HCT116 (cell line): ENCODE data around the gene UQCRQ. TPM values are rescaled to one million over a fixed set of nuclear protein-coding genes. Genes with fewer than 3 reads are reported as not detected.

Source experiments
- ATAC-seq: fragments of 200-7000 bp; cut with Tn5 transposase; 2 replicates; pipeline ENCODE4 v1.9.1; 2020; ENCODE audit warnings: mild to moderate bottlenecking, moderate library complexity
- BruUV-seq: library from RNA; stranded (reverse); fragments of 400-500 nt; replicated peaks from 2 replicates; lab custom pipeline; 2021; lab: Mats Ljungman, UMichigan
- CTCF ChIA-PET: fragments of 300-600 bp; sonication (Branson Sonifier 250); formaldehyde crosslinking; loops from one replicate; lab custom pipeline; 2021; ENCODE audit warnings: antibody characterized with exemption; lab: Charles Lee
- POLR2A ChIA-PET: fragments of 300-600, 350-600 bp; sonication (Branson Sonifier 250); formaldehyde crosslinking; loops from one replicate; lab custom pipeline; 2021; ENCODE audit warnings: antibody characterized with exemption; lab: Charles Lee
- RAD21 ChIA-PET, 2 experiments: fragments of 300-600 bp; sonication (Branson Sonifier 250); formaldehyde crosslinking; loops; one replicate each; lab custom pipeline; 2023; ENCODE audit warnings: low total read pairs in 2 of 2; ENCODE audit not compliant: uncharacterized antibody in 2 of 2, unreplicated experiment in 2 of 2, low non-redundant PET in 1 of 2; lab: Charles Lee
- DNase-seq: peaks from one replicate; pipeline ENCODE4 v3.0.0-alpha.2; 2010; ENCODE audit warnings: low read depth, low spot score
- H2AFZ ChIP-seq: fragments of 200-600 bp; shearing (Covaris generic), sonication (generic); 2 replicates; pipeline ENCODE4 v1.6.1; 2017; ENCODE audit warnings: low read depth, mixed run types, mixed read lengths, antibody characterized with exemption, low read length; ENCODE audit not compliant: poor library complexity, severe bottlenecking
- H3K27ac ChIP-seq: 2 replicates; pipeline ENCODE4 v1.5.1; 2012; ENCODE audit warnings: low read depth, low read length
- H3K27me3 ChIP-seq: fragments of 200-600 bp; sonication (generic); 2 replicates; pipeline ENCODE4 v1.6.1; 2016; ENCODE audit warnings: mixed run types, low read length, mixed read lengths; ENCODE audit not compliant: insufficient read depth
- H3K36me3 ChIP-seq, 2 experiments: fragments of 200-500 bp in 1 of 2; fragments of 200-600 bp in 1 of 2; sonication (Bioruptor generic) in 1 of 2; sonication (generic) in 1 of 2; 2 replicates each; pipeline versions ENCODE4 v1.5.1 to v1.6.1; 2014 to 2016; ENCODE audit warnings: low read length in 2 of 2, inconsistent platforms in 1 of 2, mixed read lengths in 1 of 2, mixed run types in 1 of 2; ENCODE audit not compliant: insufficient read depth in 2 of 2, control insufficient read depth in 1 of 2
- H3K4me1 ChIP-seq, 2 experiments: fragments of 200-600 bp in 1 of 2; sonication (generic) in 1 of 2; 2 replicates each; pipeline versions ENCODE4 v1.5.1 to v1.6.1; 2012 to 2017; ENCODE audit warnings: low read length in 2 of 2, inconsistent platforms in 1 of 2, mild to moderate bottlenecking in 1 of 2, mixed read lengths in 1 of 2, mixed run types in 1 of 2, moderate library complexity in 1 of 2; ENCODE audit not compliant: insufficient read depth in 2 of 2, control insufficient read depth in 1 of 2
- H3K4me2 ChIP-seq: fragments of 200-600 bp; sonication (generic); 2 replicates; pipeline ENCODE4 v1.6.1; 2017; ENCODE audit warnings: mixed run types, low read length, mixed read lengths
- H3K4me3 ChIP-seq, 2 experiments: fragments of 200-600 bp in 1 of 2; sonication (generic) in 1 of 2; replicated peaks in 1 of 2; 2 replicates each; pipeline ENCODE4 v1.5.1; 2011 to 2016; ENCODE audit warnings: low read length in 2 of 2, control low read depth in 1 of 2, low read depth in 1 of 2, mild to moderate bottlenecking in 1 of 2, mixed read lengths in 1 of 2, mixed run types in 1 of 2
- H3K79me2 ChIP-seq: fragments of 200-600 bp; sonication (generic); 2 replicates; pipeline ENCODE4 v1.6.1; 2017; ENCODE audit warnings: mild to moderate bottlenecking, mixed run types, low read length, moderate library complexity, mixed read lengths; ENCODE audit not compliant: insufficient read depth
- H3K9ac ChIP-seq: fragments of 200-600 bp; sonication (generic); 2 replicates; pipeline ENCODE4 v1.6.1; 2016; ENCODE audit warnings: low read length, mixed read lengths
- H3K9me2 ChIP-seq: fragments of 200-600 bp; sonication (generic), shearing (Covaris generic); 2 replicates; pipeline ENCODE4 v1.6.1; 2017; ENCODE audit warnings: mixed run types, mild to moderate bottlenecking, moderate library complexity; ENCODE audit not compliant: insufficient read depth
- H3K9me3 ChIP-seq, 2 experiments: fragments of 200-500 bp in 1 of 2; fragments of 200-600 bp in 1 of 2; sonication (Bioruptor generic) in 1 of 2; sonication (generic) in 1 of 2; 2 replicates each; pipeline ENCODE4 v1.6.1; 2014 to 2017; ENCODE audit warnings: low read length in 2 of 2, mixed read lengths in 2 of 2, inconsistent platforms in 1 of 2, low read depth in 1 of 2, mild to moderate bottlenecking in 1 of 2, mixed run types in 1 of 2, moderate library complexity in 1 of 2; ENCODE audit not compliant: control insufficient read depth in 1 of 2, insufficient read depth in 1 of 2
- H4K20me1 ChIP-seq: fragments of 200-600 bp; sonication (generic), shearing (Covaris generic); 2 replicates; pipeline ENCODE4 v1.6.1; 2017; ENCODE audit warnings: mixed run types, mild to moderate bottlenecking, moderate library complexity; ENCODE audit not compliant: insufficient read depth
- CBX3 ChIP-seq: IDR thresholded peaks from 2 replicates; pipeline ENCODE4 v1.6.1; 2012; ENCODE audit warnings: low read depth
- CEBPB ChIP-seq: IDR thresholded peaks from 2 replicates; pipeline ENCODE4 v1.6.1; 2012; ENCODE audit warnings: low read depth
- EGR1 ChIP-seq: IDR thresholded peaks from 2 replicates; pipeline ENCODE4 v1.6.1; 2012; ENCODE audit warnings: low read depth
- ELF1 ChIP-seq: IDR thresholded peaks from 2 replicates; pipeline ENCODE4 v1.6.1; 2012; ENCODE audit warnings: low read depth, borderline replicate concordance
- JUND ChIP-seq: IDR thresholded peaks from 2 replicates; pipeline ENCODE4 v1.6.1; 2012
- POLR2A ChIP-seq: IDR thresholded peaks from 2 replicates; pipeline ENCODE4 v1.7.0; 2011; ENCODE audit warnings: borderline replicate concordance; ENCODE audit not compliant: insufficient read depth, insufficient read length; ENCODE audit errors: extremely low read depth
- POLR2AphosphoS5 ChIP-seq: IDR thresholded peaks from 2 replicates; pipeline ENCODE4 v1.6.1; 2011; ENCODE audit warnings: mild to moderate bottlenecking, low read depth, low read length, moderate library complexity
- SIN3A ChIP-seq: IDR thresholded peaks from 2 replicates; pipeline ENCODE4 v1.6.1; 2012; ENCODE audit warnings: low read depth
- SP1 ChIP-seq: IDR thresholded peaks from 2 replicates; pipeline ENCODE4 v1.6.1; 2012; ENCODE audit warnings: low read depth
- TCF7L2 ChIP-seq: IDR thresholded peaks from 2 replicates; pipeline ENCODE4 v1.7.0; 2011; ENCODE audit warnings: borderline replicate concordance, inconsistent platforms; ENCODE audit not compliant: insufficient read depth, insufficient read length; ENCODE audit errors: extremely low read depth
- YY1 ChIP-seq: IDR thresholded peaks from 2 replicates; pipeline ENCODE4 v1.6.1; 2011; ENCODE audit warnings: low read length, low read depth, moderate library complexity, mild to moderate bottlenecking; ENCODE audit not compliant: insufficient replicate concordance; ENCODE audit errors: extremely low read depth
- ZNF274 ChIP-seq: fragments of 200-500 bp; sonication (Bioruptor generic); IDR thresholded peaks from 2 replicates; pipeline ENCODE4 v1.6.1; 2014; ENCODE audit warnings: mild to moderate bottlenecking, low read depth, low read length, inconsistent platforms
- intact Hi-C: fragments of 100-400 bp; cut with micrococcal nuclease; formaldehyde crosslinking; loops from 2 replicates; pipeline ENCODE4 v1.10.0; 2022
- total RNA-seq: library from RNA; stranded (reverse); gene quantifications from one replicate; pipeline ENCODE4 v1.2.1, GENCODE V29; 2021; ENCODE audit not compliant: unreplicated experiment
- TF ChIP-seq, protein P1 (sequence below): IDR thresholded peaks from 2 replicates; pipeline ENCODE4 v1.6.1; 2012
- TF ChIP-seq, protein P2 (sequence below): IDR thresholded peaks from 2 replicates; pipeline ENCODE4 v1.6.1; 2012; ENCODE audit warnings: low read depth
- TF ChIP-seq, protein P3 (sequence below), 3 experiments: fragments of 200-600 bp in 1 of 3; sonication (generic) in 1 of 3; IDR thresholded peaks in 2 of 3; conservative IDR thresholded peaks in 1 of 3; 2 replicates each; pipeline ENCODE4 v1.5.1; 2012 to 2017; ENCODE audit warnings: low read depth in 2 of 3, low read length in 2 of 3, antibody characterized with exemption in 1 of 3, borderline replicate concordance in 1 of 3, control low read depth in 1 of 3, mild to moderate bottlenecking in 1 of 3, mixed read lengths in 1 of 3, mixed run types in 1 of 3, moderate library complexity in 1 of 3; ENCODE audit not compliant: insufficient read depth in 1 of 3
- TF ChIP-seq, protein P4 (sequence below): IDR thresholded peaks from 2 replicates; pipeline ENCODE4 v1.6.1; 2011; ENCODE audit warnings: mild to moderate bottlenecking, low read length, moderate library complexity; ENCODE audit not compliant: insufficient replicate concordance; ENCODE audit errors: extremely low read depth

Gene UQCRQ
- total RNA-seq, 1 experiment from 2014 or later: 528 TPM

DNA sequence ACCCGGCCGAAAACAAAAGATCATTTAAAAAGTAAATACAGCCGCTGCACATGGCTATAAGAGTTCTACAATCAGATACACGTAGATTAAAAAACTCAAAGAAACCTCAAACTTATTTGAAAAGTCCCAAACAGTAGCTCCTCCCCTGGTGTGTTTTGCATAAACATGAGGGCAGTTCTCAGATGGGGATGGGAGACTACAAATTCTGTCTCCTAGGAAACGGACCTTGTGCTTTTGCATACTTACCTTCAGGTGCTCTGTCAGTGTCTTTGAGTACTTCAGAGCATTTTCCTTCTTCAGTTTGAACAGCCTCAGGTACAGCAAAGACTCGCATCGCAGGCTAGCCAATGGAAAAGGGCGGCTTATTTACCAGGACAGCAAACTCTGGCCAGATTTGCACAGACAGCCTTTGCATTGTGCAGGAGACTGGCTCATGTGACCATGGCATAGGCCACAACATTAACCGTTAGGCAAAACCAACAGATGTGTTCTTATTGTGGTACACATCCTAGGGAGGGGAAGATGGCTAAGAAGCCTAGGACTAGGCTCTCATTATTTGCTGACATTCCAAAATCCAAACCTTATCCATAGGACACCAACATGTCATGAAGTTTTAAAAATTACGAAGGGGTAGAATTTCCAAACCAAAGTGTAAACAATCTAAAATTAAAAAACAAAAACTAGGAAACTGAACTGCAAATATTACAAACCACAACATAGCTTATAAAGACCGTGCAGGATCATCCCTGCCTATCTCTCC is 19.8 kb downstream of the UQCRQ start:
- no peaks in the 10 kb centered on the region for H3K4me1 ChIP-seq
- H3K36me3 ChIP-seq: peaks cover 12 to 55% of the 10 kb centered on the region in 2 experiments
- POLR2A ChIA-PET: no interaction called here
- no peaks in the 10 kb centered on the region for H3K9me2 ChIP-seq
- H3K4me3 ChIP-seq: no peak overlapping the region
- ATAC-seq: no peak
- no peaks in the 10 kb centered on the region for H3K79me2 ChIP-seq
- no peak overlapping the region for H2AFZ ChIP-seq
- TF ChIP-seq EGR1: no peak
- TF ChIP-seq, protein P1, sequence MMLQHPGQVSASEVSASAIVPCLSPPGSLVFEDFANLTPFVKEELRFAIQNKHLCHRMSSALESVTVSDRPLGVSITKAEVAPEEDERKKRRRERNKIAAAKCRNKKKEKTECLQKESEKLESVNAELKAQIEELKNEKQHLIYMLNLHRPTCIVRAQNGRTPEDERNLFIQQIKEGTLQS: no peak
- TF ChIP-seq SIN3A: no peak
- TF ChIP-seq, protein P2, sequence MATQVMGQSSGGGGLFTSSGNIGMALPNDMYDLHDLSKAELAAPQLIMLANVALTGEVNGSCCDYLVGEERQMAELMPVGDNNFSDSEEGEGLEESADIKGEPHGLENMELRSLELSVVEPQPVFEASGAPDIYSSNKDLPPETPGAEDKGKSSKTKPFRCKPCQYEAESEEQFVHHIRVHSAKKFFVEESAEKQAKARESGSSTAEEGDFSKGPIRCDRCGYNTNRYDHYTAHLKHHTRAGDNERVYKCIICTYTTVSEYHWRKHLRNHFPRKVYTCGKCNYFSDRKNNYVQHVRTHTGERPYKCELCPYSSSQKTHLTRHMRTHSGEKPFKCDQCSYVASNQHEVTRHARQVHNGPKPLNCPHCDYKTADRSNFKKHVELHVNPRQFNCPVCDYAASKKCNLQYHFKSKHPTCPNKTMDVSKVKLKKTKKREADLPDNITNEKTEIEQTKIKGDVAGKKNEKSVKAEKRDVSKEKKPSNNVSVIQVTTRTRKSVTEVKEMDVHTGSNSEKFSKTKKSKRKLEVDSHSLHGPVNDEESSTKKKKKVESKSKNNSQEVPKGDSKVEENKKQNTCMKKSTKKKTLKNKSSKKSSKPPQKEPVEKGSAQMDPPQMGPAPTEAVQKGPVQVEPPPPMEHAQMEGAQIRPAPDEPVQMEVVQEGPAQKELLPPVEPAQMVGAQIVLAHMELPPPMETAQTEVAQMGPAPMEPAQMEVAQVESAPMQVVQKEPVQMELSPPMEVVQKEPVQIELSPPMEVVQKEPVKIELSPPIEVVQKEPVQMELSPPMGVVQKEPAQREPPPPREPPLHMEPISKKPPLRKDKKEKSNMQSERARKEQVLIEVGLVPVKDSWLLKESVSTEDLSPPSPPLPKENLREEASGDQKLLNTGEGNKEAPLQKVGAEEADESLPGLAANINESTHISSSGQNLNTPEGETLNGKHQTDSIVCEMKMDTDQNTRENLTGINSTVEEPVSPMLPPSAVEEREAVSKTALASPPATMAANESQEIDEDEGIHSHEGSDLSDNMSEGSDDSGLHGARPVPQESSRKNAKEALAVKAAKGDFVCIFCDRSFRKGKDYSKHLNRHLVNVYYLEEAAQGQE: no peak
- no peak for TF ChIP-seq POLR2A
- no peak for TF ChIP-seq SP1
- TF ChIP-seq, protein P3, sequence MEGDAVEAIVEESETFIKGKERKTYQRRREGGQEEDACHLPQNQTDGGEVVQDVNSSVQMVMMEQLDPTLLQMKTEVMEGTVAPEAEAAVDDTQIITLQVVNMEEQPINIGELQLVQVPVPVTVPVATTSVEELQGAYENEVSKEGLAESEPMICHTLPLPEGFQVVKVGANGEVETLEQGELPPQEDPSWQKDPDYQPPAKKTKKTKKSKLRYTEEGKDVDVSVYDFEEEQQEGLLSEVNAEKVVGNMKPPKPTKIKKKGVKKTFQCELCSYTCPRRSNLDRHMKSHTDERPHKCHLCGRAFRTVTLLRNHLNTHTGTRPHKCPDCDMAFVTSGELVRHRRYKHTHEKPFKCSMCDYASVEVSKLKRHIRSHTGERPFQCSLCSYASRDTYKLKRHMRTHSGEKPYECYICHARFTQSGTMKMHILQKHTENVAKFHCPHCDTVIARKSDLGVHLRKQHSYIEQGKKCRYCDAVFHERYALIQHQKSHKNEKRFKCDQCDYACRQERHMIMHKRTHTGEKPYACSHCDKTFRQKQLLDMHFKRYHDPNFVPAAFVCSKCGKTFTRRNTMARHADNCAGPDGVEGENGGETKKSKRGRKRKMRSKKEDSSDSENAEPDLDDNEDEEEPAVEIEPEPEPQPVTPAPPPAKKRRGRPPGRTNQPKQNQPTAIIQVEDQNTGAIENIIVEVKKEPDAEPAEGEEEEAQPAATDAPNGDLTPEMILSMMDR (IDR thresholded peaks at IDR 0.05 in 2 of 3, conservative IDR thresholded peaks at IDR 0.05 in 1 of 3; ENCODE audit: borderline replicate concordance in 1 of 3, insufficient read depth in 1 of 3, low read depth in 2 of 3, low read length in 2 of 3): no peak
- no peak for TF ChIP-seq YY1
- no peak for TF ChIP-seq CEBPB
- no peak for TF ChIP-seq ZNF274
- TF ChIP-seq, protein P4, sequence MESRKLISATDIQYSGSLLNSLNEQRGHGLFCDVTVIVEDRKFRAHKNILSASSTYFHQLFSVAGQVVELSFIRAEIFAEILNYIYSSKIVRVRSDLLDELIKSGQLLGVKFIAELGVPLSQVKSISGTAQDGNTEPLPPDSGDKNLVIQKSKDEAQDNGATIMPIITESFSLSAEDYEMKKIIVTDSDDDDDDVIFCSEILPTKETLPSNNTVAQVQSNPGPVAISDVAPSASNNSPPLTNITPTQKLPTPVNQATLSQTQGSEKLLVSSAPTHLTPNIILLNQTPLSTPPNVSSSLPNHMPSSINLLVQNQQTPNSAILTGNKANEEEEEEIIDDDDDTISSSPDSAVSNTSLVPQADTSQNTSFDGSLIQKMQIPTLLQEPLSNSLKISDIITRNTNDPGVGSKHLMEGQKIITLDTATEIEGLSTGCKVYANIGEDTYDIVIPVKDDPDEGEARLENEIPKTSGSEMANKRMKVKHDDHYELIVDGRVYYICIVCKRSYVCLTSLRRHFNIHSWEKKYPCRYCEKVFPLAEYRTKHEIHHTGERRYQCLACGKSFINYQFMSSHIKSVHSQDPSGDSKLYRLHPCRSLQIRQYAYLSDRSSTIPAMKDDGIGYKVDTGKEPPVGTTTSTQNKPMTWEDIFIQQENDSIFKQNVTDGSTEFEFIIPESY: no peak
- TF ChIP-seq ELF1: no peak
- TF ChIP-seq POLR2AphosphoS5: no peak
- no peak for TF ChIP-seq TCF7L2
- TF ChIP-seq JUND: no peak
- TF ChIP-seq CBX3: no peak
- BruUV-seq: no TSS peak
- no peaks in the 10 kb centered on the region for H3K27me3 ChIP-seq
- no peak for DNase-seq
- no peak overlapping the region for H3K9ac ChIP-seq
- no peak overlapping the region for H3K27ac ChIP-seq
- no peaks in the 10 kb centered on the region for H4K20me1 ChIP-seq
- RAD21 ChIA-PET: no interaction called here
- intact Hi-C loops: no loop called here
- H3K9me3 ChIP-seq: no peaks in the 10 kb centered on the region
- H3K4me2 ChIP-seq: no peak overlapping the region
- CTCF ChIA-PET: no interaction called here
